HG03064 (cell line): ENCODE data around the gene HTRA1.

ENCODE experiments used
- ATAC-seq: cut with Tn5 transposase; IDR thresholded peaks from one replicate; pipeline ENCODE4 v1.9.1; 2021; ENCODE audit warnings: low read depth; ENCODE audit not compliant: unreplicated experiment

The HTRA1 gene

DNA sequence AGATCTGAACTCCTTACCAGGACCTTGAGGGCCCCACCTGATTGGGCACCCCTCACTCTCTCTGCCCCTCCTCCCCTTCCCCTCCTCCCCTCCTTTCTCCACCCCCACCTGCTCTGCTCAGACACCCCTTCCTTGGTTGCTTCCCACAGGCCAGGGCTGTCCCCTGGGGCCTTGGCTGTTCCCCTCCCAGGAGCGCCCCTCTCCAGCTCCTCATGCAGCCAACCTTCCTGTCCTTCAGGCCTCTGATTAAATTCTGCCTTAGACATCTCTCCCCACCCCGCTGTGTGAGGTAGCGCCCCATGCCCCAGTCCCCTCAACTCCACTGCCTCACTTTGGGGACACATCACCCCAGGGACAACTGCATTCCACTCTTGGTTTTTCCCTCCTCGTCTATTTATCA lies 32.4 kb downstream of the HTRA1 start:
- no peak for ATAC-seq

DNA sequence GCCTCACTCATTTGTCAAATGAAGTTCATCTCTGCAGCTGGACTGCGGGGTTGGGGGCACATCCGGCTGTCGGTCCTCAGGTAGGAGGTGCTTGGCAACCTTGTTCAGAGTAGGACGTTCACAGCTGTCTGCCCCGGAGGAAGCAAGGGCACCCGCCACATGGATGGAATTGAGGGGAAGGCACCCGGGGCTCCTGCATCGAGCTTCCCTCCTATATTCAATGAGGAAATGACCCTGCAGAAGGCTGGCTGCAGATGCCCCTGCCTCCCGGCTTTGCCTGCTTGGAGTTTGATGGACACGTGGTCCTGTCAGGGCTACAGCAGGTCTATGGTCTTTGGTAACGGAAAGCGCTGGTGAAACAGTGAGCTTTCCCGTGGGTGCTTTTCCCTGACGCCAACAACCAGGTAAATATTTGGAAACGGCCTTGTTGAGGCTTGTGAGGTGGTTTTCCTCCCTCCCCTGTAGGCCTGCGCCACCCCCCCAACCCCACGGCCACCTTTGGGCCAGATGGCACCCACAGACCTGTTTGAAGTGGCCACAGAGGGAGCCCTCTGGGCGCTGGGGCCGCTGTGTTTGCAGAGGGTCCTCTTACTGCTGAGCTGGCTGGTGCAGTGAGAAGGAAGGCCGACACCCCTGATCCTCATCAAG lies 32.9 kb downstream of the HTRA1 start:
- no peak for ATAC-seq

DNA sequence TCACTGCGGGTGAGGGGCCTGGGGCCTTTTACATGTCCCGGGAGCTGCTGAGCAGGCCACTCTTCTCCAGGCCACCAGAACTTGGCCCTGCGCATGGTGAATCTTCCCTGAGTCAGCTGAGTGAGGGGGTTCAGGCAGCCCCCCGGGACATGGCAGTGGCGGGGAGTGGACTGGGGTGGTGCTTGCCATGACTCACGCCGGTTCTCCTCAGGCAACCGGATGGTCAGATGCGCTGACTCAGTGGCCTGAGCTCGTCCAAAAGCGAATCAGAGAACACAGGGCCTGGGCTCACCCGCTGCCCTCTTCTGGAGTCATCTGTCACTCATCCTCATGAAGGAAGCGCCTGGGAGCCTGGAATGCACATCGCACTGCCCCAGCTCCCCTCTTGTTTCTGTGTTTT lies 33.5 kb downstream of the HTRA1 start:
- ATAC-seq: no peak

DNA sequence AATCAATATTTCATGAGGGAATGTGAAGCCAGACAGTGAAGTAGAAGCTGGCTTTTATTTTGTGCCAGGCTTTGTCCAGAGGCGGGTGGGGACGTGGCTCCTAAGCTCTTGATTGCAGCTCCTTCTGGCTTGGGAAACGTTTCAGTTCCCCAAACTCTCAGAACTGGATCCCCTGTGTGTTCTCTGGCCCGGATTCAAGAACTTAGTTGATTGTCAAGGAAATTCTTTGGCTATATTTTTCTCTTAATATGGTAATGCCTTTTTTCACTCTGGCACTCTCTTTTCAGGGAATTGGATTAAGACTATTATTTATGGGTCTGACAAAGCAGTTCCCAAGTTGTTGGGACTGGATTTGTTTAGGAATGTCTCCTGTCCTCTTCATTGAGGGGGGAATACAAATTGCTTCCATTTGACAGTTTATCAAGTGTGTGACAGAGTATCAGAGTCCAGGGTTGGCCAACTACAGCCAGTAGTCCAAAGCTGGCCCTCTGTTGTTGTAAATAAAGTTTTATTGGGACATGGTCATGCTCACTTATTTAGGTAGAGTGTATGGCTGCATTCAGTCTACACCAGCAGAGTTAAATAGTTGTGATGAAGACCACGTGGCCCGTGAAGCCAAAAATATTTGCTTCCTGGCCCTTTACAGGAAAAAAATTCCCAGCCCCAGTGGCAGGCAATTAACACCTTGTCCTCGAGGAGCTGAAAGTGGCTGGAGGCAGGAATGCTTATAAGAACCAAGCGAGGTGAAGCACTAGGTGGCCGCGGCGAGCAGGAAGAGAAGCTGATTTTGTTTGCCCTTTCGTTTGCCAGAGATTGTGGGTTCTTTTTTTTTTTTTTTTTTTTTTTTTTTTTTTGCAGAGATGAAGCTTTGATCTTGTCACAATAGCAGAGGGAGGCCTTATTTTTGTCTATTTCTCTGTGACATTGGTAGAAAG lies 34.3 kb downstream of the HTRA1 start:
- no peak for ATAC-seq

DNA sequence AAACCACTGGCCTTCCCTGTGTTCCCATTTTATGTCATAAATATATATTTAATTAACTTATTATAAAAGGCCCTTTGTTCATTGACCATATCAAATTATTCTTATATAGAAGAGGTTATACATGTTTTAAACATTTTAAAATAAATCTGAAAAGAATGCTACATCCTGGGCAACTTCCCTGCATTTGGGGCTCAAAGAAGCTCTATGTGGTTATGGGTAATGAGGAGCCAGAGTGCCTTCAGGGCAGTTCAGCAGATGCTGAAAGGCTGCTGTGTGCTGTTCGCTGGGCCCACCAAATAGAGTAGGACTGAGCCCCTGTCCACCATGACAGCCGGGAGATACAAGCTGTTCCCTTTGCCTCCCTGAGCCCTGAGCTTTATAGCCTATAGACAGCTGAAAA lies 35.9 kb downstream of the HTRA1 start:
- no peak for ATAC-seq

DNA sequence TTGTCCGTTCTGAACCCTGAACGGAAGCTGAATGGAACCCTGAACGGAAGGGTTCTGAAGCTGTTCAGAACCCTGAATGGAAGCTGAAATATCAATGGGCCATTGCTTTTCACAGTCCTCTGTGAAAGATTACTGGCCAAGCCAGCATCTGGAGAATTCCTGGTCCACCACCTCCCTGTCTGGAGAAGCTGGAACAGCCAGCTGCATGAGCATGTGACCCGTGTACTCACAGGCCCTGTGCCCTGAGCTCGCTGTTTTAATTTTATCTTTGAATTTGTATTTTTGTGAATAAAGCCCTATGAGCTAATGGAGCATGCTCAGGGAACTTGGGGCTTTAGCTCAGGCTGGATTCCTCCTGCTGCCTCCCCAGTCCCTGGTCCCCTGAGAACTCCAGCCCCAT lies 37.2 kb downstream of the HTRA1 start:
- no peak for ATAC-seq

DNA sequence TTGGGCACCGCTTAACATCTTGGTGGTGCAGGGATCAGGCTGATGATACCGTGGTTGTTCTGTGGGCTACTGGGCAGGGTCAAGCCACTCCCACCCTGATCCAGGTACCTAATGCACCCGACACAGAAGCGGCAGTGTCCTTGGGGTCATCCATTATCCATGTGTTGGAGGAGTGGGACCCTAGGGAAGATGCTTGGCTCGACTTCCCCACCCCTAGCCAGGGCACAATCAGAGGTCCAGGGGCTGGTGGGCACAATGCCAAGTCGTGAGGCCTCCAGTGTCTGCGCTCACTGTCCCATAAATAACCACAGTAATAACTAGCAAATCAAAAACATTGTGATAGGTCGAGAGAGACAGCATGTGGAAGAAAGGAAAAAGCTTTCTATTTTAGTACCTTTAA lies 37.7 kb downstream of the HTRA1 start:
- ATAC-seq: no peak

DNA sequence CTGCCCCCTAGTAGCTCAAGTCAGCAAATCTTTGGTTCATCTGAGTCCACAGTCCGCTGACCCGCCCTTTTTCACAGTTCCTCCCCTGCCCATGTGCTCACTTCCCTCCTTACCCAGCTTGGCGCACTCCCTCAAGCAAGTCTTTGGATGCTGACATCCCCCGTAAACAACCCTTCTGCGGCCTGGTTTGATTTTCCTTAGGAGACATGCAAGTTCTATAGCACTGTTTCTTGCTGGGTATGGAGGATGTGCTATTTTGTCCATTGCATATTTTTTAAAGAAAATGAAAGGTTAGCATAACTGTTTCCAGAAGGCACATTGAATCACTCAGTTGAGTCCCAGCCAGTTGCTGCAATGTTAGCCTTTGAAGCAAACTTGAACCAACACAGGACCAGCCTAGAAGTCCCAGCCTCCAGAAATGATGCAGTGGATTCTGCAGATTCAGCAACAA lies 38.2 kb downstream of the HTRA1 start:
- ATAC-seq: no peak

DNA sequence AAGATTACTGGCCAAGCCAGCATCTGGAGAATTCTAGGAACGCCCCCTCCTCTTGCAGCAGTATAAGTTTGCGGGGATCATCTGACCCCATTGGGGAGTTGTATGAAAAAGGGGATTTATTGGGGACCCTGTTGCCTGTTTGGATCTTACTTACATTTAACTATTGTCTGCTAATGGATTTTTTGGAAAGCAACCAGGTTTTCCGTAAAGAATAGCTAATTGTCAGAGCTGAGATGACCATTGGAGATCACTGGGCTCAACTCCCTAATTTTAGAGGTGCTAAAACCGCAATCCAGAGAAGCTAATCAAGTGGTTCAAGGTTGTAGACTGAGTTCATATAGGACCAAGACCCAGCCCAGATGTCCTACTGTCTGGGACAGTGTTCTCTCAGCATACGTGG lies 38.8 kb downstream of the HTRA1 start:
- ATAC-seq: no peak

DNA sequence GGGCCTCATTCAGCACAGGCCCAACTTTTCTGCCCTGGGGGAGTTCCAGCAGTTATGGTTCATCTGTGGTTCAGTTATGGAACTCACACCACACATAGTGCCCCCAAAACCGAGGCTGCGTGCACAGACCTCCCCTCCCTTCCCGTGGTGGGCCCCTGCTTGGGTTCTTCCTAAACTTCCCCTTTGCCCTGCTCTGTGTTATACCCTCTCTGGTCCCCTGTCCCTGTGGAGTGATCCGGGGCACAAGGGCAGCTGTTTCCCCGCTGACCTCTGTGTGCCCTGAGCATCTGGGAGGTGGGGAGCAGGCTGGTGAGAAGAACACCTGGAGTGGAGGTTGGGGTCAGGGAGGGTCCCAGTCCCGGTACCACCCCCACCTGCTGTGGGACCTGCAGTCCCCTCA lies 39.4 kb downstream of the HTRA1 start:
- no peak for ATAC-seq

DNA sequence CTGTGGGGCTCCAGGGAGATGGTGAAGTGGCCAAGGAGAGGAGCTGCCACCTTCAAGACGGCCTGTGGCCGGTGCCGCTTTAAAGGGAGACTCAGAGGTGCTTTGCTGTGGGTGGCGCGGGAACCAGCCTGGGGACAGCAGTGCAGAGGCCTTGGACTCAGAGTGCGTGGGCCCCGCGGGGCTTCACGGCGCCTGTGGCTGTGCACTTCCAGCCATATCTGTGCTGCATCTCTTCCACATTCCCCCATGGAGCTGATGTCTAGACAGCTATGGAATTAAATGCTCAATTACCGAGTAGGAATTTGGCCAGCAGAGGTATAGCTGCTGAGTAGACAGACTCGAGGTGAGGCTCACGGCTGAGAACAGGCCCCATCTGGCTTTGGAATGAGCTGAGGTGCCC lies 41.7 kb downstream of the HTRA1 start:
- no peak for ATAC-seq

DNA sequence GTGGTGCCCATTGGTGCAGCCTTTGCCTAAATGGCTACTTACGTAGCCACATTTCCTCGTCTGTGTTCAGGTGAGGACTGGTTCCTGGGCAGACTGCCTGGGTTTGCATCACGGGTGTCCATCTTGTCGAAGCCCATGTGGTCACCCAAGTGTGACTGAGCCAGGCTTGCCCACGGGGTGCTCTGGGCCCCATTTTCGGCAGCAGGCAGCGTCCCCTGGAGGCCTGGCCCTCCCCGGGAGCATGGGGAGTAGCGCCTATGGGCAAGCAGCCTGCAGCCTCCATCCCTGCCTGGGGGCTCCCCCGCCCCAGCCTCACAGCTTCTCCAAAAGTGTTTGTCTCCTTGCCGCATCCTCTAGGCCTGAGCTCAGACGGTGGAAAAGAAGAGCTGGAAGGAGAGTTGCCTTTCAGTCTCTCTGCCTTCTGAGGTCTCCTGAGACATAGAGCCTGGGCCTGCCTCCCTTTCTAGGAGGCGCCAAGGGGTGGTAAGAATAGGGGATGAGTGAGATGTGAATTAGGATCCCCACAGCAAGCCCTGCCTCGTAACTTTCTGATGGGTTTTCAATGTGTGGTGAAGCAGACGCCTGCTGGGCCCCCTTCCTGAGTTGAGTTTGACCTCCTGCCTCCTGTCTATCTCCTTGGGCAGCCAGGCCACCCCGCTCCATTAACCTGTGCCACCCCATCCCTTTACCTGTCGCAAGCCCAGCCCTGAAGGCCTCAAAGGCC lies 42.7 kb downstream of the HTRA1 start:
- no peak for ATAC-seq

DNA sequence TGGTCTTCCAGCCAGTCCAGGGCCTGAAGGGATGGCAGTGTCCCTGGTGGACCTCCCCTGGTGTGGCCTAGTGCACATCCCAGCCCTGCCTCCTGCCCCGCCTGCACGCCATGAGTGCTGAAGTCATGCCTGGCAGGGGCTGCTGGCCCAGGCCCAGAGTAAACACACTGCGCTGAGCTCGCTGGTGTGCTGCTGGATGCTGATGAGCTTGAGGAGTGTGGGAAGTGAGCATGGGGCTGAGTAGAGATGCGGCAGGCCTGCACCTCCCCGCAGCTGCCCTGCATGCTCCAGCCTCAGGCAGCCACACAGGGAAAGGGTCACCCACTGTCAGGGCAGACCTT lies 43.2 kb downstream of the HTRA1 start:
- ATAC-seq: no peak

DNA sequence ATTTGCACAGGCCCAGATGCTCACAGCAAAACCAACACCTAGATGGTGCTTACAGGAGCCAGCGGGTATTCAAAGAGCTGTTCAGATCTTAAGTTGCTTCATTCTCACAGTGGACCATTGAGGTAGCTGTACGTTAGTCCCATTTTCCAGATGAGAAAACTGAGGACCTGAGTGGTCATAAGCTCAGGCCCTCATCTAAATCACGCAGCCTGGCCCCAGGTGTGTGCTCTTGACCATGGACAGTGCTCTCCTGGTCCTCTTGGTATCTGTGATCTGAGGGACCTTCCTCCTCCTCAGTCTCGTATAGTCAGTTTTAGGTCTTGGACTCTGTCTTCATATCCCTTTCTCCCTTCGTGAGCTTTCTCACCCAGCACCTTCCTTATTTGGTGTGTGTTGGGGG lies 43.7 kb downstream of the HTRA1 start:
- ATAC-seq: no peak

DNA sequence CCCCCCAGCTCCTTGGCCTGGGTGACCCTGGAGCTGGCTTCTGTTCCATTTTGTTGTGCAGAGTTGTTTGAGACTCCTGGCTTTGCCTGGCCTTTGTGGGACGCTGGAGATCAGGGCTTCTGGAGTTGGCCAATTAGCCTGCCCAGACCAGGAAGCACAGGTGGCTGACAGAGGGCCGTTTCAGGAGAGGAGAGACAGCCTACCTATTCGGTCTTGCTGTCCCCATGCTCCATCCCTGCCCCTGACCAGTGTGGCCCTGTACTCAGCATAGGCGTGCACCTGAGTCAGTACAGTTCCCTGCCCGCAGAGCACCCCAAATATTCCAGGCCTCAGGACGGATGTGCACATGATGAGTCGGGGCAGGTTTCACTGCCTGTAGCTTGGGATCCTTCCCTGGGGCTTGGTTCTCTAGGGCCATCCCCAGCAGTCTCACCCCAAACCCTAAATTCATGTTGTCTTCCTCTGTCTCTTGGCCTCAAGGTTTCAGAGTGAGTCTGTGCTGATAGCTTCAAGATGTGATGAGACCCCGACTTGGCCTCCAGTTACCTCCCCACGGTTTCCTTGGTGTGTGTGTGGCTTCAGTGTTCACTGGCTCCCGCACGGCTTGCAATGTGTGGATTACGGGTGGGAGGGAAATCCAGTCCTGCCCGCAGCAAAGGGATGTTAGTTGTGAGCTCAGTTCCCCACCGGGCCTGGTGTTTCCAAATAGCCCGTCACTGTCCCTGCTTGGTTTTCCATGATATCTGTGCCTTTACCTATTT lies 44.7 kb downstream of the HTRA1 start:
- no peak for ATAC-seq

DNA sequence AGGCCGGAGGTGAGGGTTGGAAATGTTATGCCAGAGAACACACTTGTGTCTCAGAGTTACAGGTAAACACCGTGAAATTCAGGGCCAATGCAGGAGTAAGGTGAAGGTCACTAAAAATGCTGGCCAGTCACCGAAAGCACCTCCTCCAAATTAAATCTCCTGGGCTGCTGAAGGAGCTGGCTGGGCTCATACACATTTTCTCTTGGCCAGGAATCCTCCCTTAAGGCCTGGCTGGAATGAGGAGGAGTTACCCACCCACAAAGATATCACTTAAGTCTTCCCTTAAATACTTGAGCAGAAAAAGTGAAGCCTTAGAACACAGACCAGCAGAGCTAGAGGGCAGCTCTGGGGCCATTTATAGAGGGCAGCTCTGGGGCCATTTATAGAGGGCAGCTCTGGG lies 46.3 kb downstream of the HTRA1 start:
- no peak for ATAC-seq

DNA sequence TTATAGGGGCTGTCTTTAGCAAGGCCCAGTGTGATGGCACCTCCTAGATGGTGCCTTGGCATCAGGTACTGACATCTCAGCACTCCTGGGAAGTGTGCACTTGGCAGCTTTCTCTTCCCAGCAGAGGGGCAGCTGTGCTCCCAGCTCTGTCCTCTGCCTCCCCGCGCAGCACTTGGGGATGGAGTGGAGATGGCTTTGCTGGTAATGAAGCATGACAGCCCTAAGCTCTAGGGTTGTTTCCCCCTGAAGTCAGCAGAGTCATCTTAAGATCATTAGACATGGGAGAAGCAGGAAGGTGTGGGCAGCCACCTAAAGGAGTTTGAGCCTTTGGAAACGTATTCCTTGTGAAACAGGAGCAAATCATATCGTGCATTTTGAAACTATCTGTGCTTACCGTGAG lies 46.7 kb downstream of the HTRA1 start:
- ATAC-seq: no peak

DNA sequence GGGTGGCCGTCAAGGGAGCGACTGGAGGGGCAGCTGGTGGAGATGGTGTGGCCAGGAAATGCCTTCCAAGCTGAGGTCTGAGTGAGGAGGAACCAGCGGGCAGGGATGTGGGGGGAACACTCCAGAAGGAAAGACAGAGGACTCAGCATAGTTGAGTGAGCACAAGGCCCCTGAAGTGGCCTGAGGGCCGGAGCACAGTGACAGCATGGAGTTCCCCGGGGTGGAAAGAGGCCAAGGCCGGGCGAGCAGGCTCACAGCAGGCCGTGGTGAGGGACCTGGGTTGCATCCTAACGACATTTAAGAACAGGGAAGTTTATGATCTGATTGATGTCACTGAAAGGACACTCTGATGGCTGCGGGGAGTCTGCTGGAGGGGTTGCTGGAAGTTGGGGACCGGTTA lies 48.0 kb downstream of the HTRA1 start:
- no peak for ATAC-seq

DNA sequence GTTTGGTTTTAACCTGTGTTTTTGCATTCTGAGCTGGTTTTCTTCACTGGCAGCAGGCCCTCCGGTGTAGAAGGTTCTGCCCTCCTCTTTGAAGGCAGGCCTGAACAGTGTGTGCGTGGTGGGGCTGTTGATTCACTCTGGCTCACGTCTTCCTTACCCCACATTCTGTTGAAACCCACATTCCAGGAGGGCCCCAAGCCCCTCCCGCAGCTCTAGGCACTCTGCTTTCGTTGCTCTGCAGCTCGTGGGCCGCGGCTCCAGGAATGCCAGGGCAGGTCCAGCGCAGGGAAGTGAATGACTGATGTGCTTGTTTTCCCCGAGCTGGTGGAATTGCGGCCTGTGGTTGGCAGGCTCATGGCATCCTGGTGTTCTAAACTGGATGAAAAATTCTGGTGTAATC lies 49.0 kb downstream of the HTRA1 start:
- no peak for ATAC-seq

DNA sequence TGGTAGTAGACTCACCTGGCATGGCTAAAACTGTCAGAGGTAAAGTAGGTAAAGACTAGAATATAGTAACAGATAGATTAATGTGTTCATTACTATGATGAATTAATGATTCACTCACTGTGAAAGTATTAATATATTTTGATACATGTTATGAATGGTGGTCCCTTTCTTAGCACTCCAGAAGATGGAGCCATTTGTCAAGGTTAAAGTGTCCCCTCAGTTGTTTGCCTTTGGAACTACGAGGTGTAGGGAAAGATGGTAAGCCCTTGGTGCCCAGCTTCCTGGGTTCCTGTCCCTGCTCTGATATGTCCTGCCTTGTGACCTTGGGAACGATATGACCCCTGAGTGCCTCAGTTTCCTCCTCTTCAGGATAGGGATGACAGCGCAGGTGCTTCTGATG lies 49.4 kb downstream of the HTRA1 start:
- no peak for ATAC-seq

DNA sequence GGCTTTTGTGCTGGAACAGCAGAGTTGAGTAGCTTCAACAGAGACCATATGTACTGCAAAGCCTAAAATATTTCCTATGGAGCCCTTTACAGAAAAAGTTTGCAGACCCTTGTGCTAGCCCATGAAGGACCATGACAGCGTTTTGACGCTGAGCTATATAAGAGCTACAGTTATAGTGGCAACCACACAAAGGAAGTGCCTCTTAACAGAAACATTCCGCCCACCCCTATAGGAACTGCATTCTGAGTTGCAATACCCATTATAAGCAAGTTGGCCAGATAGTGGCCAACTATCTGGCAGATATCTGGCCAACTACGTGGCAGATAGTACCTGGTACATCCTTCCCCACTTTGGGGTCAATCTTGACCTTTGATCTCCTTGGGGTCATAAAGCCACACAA lies 51.7 kb downstream of the HTRA1 start:
- ATAC-seq: no peak
